A673 (cell line): ENCODE measurements around the gene KRTAP5-1.

Experiments
- EZH2 ChIP-seq: fragments of 200-600 bp; sonication (generic); IDR thresholded peaks from 2 replicates; pipeline ENCODE4 v1.6.1; 2017; ENCODE audit warnings: borderline replicate concordance, low read depth, mild to moderate bottlenecking, mixed read lengths, antibody characterized with exemption, low read length; ENCODE audit not compliant: poor library complexity, severe bottlenecking
- TF ChIP-seq, protein P1 (sequence below): fragments of 300-800, 200-600 bp; sonication (generic); conservative IDR thresholded peaks from 2 replicates; pipeline ENCODE4 v1.5.1; 2017; ENCODE audit warnings: low read depth, mild to moderate bottlenecking, antibody characterized with exemption, low read length, moderate library complexity, mixed read lengths

GRCh38 chr11:1573077-1573902, 11.8 kb downstream of the KRTAP5-1 start:
- TF ChIP-seq, protein P1, sequence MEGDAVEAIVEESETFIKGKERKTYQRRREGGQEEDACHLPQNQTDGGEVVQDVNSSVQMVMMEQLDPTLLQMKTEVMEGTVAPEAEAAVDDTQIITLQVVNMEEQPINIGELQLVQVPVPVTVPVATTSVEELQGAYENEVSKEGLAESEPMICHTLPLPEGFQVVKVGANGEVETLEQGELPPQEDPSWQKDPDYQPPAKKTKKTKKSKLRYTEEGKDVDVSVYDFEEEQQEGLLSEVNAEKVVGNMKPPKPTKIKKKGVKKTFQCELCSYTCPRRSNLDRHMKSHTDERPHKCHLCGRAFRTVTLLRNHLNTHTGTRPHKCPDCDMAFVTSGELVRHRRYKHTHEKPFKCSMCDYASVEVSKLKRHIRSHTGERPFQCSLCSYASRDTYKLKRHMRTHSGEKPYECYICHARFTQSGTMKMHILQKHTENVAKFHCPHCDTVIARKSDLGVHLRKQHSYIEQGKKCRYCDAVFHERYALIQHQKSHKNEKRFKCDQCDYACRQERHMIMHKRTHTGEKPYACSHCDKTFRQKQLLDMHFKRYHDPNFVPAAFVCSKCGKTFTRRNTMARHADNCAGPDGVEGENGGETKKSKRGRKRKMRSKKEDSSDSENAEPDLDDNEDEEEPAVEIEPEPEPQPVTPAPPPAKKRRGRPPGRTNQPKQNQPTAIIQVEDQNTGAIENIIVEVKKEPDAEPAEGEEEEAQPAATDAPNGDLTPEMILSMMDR: no peak
- no peak for TF ChIP-seq EZH2
